Type B pancreatic cell (in vitro differentiated cells): ENCODE measurements around the gene NACAD. TPM values are rescaled to one million over a fixed set of nuclear protein-coding genes. Genes with fewer than 3 reads are reported as not detected.

Experiments
- DNase-seq: peaks from one replicate; pipeline ENCODE4 v3.0.0; 2021; ENCODE audit warnings: mixed read lengths; ENCODE audit not compliant: unreplicated experiment; ENCODE audit errors: extremely low spot score
- H3K27ac Mint-ChIP-seq: 2 replicates; pipeline ENCODE4 v1.8.0; 2021; ENCODE audit warnings: mild to moderate bottlenecking, mixed read lengths
- H3K27me3 Mint-ChIP-seq: 2 replicates; pipeline ENCODE4 v1.8.0; 2021; ENCODE audit warnings: mixed read lengths
- H3K36me3 Mint-ChIP-seq: 2 replicates; pipeline ENCODE4 v1.8.0; 2021; ENCODE audit warnings: mixed read lengths
- H3K4me1 Mint-ChIP-seq: one replicate; pipeline ENCODE4 v1.8.0; 2021; ENCODE audit warnings: mixed read lengths; ENCODE audit not compliant: unreplicated experiment
- H3K4me3 Mint-ChIP-seq: 2 replicates; pipeline ENCODE4 v1.8.0; 2021; ENCODE audit warnings: mild to moderate bottlenecking, mixed read lengths
- H3K9me3 Mint-ChIP-seq: 2 replicates; pipeline ENCODE4 v1.8.0; 2021; ENCODE audit warnings: mixed read lengths
- total RNA-seq: library from RNA; stranded (reverse); gene quantifications from 2 replicates; pipeline ENCODE4 v1.2.1, GENCODE V29; 2021; ENCODE audit warnings: low replicate concordance
- TF ChIP-seq, protein P1 (sequence below): fragments of 200-600 bp; sonication (generic); conservative IDR thresholded peaks from 2 replicates; pipeline ENCODE4 v1.5.0; 2021; ENCODE audit warnings: antibody characterized with exemption, mild to moderate bottlenecking

NACAD gene
- total RNA-seq, 1 donor from 2014 or later, result 12.5 TPM

DNA sequence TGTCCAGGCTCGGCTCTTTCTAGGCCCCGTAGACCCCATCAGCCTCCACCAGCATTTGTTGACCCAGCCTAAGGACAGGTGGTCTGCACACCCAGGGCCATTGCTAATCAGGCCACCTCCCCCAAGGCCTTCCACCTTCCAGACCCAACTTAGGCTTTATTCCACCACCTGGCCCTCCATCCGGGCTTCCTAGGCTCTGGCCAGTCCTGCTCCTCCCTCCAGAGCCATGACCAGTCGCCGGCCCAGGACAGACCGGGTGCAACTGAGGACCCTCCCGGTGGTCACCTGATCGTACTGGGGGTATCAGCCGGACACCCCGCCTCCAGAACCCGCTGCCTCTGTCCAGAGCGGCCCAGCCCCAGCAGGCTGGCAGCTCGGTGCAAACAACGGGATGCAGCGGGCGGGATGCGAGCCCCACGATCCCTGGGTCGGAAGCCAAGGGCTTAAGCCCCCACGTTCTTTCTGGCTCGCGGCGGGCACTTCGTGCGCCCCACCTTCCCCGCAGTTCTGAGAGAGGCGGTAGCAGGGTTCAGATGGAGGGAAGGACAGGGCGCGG lies 545 bp downstream of the NACAD start:
- no peak for DNase-seq
- H3K4me1 Mint-ChIP-seq, result no peaks in the 10 kb centered on the region

DNA sequence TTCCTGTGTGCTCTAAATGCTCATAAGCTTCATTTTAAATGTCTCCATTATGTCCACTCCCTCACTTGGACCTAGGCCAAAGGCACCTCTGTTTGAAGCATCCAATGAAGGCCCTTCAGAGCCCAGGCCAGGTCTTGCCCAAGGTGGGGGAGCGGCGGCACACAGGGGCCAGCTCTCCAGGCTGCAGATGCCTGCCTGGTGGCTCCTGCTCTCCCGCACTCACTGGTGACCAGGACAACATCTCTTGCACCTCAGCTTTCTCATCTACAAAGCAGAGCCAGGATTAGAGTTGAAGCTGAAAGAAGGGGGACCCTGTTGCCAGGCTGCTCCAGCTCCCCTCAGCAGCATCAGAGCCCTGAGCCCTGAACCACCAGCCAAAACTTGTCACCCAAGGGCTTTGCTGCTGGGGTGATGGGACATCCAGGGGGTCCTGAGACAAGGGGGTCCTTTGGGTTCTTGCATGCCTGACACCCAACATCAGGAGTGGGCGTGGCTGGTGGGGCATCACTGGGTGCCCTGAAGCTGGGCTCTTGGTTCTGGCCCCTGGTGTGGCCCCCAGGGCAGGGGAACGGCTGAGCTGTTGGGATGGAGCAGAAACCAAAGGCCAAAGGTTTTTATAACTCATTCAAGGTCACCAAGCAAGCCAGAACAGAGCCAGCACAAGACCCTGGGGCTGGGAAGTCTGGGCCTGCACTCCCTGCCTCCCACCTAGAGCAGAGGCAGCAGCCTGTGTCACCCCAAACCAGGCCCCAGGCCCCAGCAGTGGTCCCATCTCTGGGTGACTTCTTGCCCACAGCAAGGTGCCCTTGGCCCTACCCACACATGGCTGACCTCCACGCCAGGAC lies 1.2 kb downstream of the NACAD start:
- Mint-ChIP-seq H3K27ac (no peak overlapping the region), H3K36me3 (no peaks in the 10 kb centered on the region), H3K4me1 (no peaks in the 10 kb centered on the region), H3K9me3 (no peaks in the 10 kb centered on the region), H3K4me3 (peak overlapping the region; percentile 57), H3K27me3 (peaks cover 7% of the 10 kb centered on the region)
- no peak for DNase-seq
- TF ChIP-seq, protein P1, sequence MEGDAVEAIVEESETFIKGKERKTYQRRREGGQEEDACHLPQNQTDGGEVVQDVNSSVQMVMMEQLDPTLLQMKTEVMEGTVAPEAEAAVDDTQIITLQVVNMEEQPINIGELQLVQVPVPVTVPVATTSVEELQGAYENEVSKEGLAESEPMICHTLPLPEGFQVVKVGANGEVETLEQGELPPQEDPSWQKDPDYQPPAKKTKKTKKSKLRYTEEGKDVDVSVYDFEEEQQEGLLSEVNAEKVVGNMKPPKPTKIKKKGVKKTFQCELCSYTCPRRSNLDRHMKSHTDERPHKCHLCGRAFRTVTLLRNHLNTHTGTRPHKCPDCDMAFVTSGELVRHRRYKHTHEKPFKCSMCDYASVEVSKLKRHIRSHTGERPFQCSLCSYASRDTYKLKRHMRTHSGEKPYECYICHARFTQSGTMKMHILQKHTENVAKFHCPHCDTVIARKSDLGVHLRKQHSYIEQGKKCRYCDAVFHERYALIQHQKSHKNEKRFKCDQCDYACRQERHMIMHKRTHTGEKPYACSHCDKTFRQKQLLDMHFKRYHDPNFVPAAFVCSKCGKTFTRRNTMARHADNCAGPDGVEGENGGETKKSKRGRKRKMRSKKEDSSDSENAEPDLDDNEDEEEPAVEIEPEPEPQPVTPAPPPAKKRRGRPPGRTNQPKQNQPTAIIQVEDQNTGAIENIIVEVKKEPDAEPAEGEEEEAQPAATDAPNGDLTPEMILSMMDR, result no peak

More for the DNA sequence above, 545 bp downstream of the NACAD start:
- TF ChIP-seq, protein P1, result no peak
- H3K27ac Mint-ChIP-seq, result no peak overlapping the region
- peaks cover 9% of the 10 kb centered on the region for H3K27me3 Mint-ChIP-seq
- H3K4me3 Mint-ChIP-seq, result peak overlapping the region; percentile 57
- H3K36me3 Mint-ChIP-seq, result no peaks in the 10 kb centered on the region
- no peaks in the 10 kb centered on the region for H3K9me3 Mint-ChIP-seq

DNA sequence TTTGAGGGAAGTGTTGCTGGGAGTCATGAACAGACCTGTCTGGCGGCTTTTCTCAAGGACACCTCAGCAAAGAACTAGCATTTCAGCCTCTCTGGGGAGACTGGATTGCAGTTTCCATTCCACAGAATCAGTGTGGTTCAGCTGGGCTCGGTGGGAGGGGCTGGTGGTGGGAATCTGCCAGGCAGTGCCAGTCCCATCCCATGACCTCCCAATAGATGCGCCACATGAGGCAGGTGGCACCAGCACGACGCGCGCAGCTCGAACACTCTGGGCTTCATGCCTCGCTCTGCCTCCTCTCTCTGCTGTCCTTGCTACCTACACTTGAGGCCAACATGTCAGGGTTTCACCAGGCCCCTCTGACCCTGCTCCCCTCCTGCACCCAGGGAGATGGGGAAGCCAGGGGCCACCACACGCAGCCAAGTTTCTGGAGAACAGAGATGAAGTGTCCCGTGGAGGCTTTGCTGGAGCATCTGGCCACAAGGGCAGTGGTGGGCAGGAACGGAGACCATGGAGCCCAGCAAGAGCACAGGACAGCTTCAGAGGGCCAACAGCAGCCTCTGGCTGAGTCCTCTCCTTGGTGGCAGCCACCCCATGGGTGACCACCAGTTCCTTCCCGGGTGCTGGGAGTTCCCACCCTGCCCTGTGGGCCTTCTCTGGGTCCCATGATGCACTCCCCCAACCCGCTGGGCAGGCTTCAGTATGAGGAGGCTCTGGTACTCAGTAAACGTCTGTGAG lies 2.3 kb downstream of the NACAD start:
- peaks cover 4% of the 10 kb centered on the region for H3K27me3 Mint-ChIP-seq
- DNase-seq, result no peak
- H3K27ac Mint-ChIP-seq, result no peak overlapping the region
- H3K36me3 Mint-ChIP-seq, result no peaks in the 10 kb centered on the region
- TF ChIP-seq, protein P1, result no peak
- H3K4me3 Mint-ChIP-seq, result peak overlapping the region; percentile 11
- H3K9me3 Mint-ChIP-seq, result no peaks in the 10 kb centered on the region
- no peaks in the 10 kb centered on the region for H3K4me1 Mint-ChIP-seq

DNA sequence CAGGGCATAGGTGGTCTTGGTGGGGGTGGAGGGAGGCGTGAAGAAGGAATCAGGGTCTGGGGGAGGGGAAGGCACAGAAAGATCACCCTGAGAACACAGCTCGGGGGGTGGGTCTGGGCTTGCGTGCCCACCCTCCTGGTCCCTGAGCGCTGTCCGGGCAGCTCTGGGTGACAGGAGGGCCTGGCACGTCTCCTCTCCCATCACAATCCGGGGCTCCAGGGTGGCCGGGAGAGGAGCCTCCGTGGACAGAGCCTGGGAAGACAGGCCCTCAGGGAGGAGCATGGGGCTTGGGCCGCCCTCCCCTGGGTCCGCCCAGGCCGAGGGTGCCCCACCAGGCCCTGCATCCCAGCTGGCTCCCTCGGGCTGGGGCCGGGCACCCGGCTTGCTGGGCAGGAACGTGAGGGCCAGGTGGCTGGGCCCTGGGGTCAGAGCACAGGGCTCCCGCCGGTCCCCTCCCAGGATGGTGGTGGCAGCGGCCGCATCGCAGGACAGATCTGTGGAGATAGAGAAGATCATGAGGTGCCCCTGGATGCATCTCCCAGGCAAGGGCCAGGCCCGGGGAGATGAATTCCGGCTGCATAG lies 3.1 kb downstream of the NACAD start:
- Mint-ChIP-seq H3K36me3 (no peaks in the 10 kb centered on the region), H3K27ac (no peak overlapping the region), H3K27me3 (peaks cover 4% of the 10 kb centered on the region), H3K4me1 (no peaks in the 10 kb centered on the region), H3K4me3 (no peak overlapping the region), H3K9me3 (no peaks in the 10 kb centered on the region)
- DNase-seq, result no peak
- TF ChIP-seq, protein P1, result no peak

DNA sequence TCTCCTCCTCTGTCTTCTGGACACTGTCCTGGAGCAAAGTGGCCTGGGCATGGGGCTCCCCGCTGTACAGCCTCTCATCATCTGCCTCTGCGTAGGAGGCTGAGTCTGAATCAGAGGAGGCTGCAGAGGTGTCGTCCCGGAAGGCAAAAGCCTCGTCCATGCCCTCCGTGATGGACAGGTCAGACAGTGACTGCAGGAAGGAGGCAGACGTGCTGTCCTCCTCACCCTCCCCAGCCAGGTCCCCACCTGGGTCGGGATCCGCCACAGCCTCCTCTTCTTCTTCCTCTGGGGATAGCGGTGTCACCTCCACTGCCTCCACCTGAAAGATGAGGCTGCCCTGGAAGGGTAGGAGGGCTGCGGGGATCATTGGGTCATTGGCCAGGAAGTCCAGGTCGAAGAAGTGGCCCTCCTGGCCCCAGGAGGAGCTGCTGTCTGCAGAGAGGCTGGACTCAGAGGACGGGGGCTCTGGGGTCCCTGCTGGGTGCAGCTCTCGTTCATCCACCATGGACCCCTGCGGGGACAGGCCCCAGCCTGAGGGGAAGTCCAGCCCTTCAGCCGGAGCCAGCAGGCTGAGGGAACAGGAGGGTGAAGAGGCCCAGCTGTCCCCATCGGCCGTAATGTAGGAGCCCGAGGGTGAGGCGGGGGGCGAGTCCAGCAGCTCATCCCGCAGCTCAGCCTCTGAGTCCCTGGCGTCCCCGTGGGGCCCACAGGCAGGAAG lies 3.7 kb downstream of the NACAD start:
- DNase-seq, result no peak
- Mint-ChIP-seq H3K27me3 (peaks cover 4% of the 10 kb centered on the region), H3K4me1 (no peaks in the 10 kb centered on the region), H3K9me3 (no peaks in the 10 kb centered on the region), H3K36me3 (no peaks in the 10 kb centered on the region), H3K4me3 (no peak overlapping the region), H3K27ac (no peak overlapping the region)
- TF ChIP-seq, protein P1, result no peak
